K562 (cell line): ENCODE results near the gene COL21A1. TPM values are rescaled to one million over a fixed set of nuclear protein-coding genes. Genes with fewer than 3 reads are reported as not detected.
"Not testable (repeated sequence)": the region's sequence is repeated elsewhere in the genome, so short reads cannot be mapped to it uniquely, and the experiment has no call there.

Experiments
- ATAC-seq: fragments of 200-7000 bp; cut with Tn5 transposase; 3 replicates; pipeline ENCODE4 v1.9.1; 2020; ENCODE audit warnings: moderate library complexity
- BruUV-seq: library from RNA; stranded (reverse); fragments of 400-500 nt; replicated peaks from 2 replicates; lab custom pipeline; 2021; lab: Mats Ljungman, UMichigan
- CTCF ChIA-PET: fragments of 300-600 bp; formaldehyde crosslinking; extraction: SDS; loops from one replicate; lab custom pipeline; 2021; ENCODE audit warnings: low intra/inter-chr PET ratio; lab: Yijun Ruan, JAX
- POLR2A ChIA-PET: fragments of 300-600, 350-650 bp; sonication (Branson Sonifier 250); formaldehyde crosslinking; extraction: SDS; loops from one replicate; lab custom pipeline; 2021; ENCODE audit warnings: antibody characterized with exemption, inconsistent platforms; lab: Yijun Ruan, JAX
- DNase-seq, 4 experiments: peaks; one replicate each; pipeline versions ENCODE4 v3.0.0 to v3.0.0-alpha.2; 2011 to 2018; ENCODE audit warnings: low spot score in 3 of 4, mixed read lengths in 3 of 4; ENCODE audit errors: extremely low read depth in 1 of 4
- FAIRE-seq: peaks from 2 replicates; lab custom pipeline; 2011; peaks lifted over from hg19 to GRCh38; lab: Jason Lieb, UNC
- H2AFZ ChIP-seq: 2 replicates; pipeline ENCODE4 v1.6.0; 2011; ENCODE audit warnings: low read depth, low read length, control low read depth, inconsistent platforms
- H3K27ac ChIP-seq: fragments of 200-600 bp; 3 replicates; pipeline ENCODE4 v1.8.0; 2011; ENCODE audit warnings: low read depth, mild to moderate bottlenecking, control low read depth, inconsistent platforms, low read length, moderate library complexity, mixed read lengths; ENCODE audit errors: extremely low read depth
- H3K27me3 ChIP-seq, 2 experiments: fragments of 300-600 bp in 1 of 2; 2 replicates in 1 of 2; 3 replicates in 1 of 2; pipeline versions ENCODE4 v1.6.0 to v1.8.0; 2011; ENCODE audit warnings: inconsistent platforms in 2 of 2, low read length in 2 of 2, mild to moderate bottlenecking in 1 of 2, mixed read lengths in 1 of 2, moderate library complexity in 1 of 2; ENCODE audit not compliant: control insufficient read depth in 2 of 2, insufficient read depth in 2 of 2
- H3K36me3 ChIP-seq: fragments of 300-600 bp; 3 replicates; pipeline ENCODE4 v1.8.0; 2011; ENCODE audit warnings: mild to moderate bottlenecking, low read length, inconsistent platforms; ENCODE audit not compliant: control insufficient read depth, insufficient read depth
- H3K4me1 ChIP-seq, 2 experiments: fragments of 200-600 bp in 1 of 2; replicated peaks in 1 of 2; 2 replicates in 1 of 2; 3 replicates in 1 of 2; pipeline versions ENCODE4 v1.5.1 to v1.8.0; 2011; ENCODE audit warnings: inconsistent platforms in 2 of 2, low read length in 2 of 2, mild to moderate bottlenecking in 1 of 2, mixed read lengths in 1 of 2, moderate library complexity in 1 of 2; ENCODE audit not compliant: control insufficient read depth in 2 of 2, insufficient read depth in 2 of 2
- H3K4me2 ChIP-seq: 2 replicates; pipeline ENCODE4 v1.6.1; 2011; ENCODE audit warnings: low read length, control low read depth, inconsistent platforms, mixed read lengths; ENCODE audit not compliant: insufficient read depth
- H3K4me3 ChIP-seq: fragments of 200-600 bp; sonication (generic), shearing (Covaris generic); 2 replicates; pipeline ENCODE4 v1.5.1; 2016; ENCODE audit warnings: control low read depth, inconsistent platforms
- H3K79me2 ChIP-seq: fragments of 200-600 bp; 3 replicates; pipeline ENCODE4 v1.8.0; 2011; ENCODE audit warnings: low read length, inconsistent platforms; ENCODE audit not compliant: control insufficient read depth, insufficient read depth
- H3K9ac ChIP-seq, 2 experiments: 2 replicates each; pipeline versions ENCODE4 v1.6.0 to v1.6.1; 2011; ENCODE audit warnings: low read depth in 2 of 2, low read length in 2 of 2, control low read depth in 1 of 2, inconsistent platforms in 1 of 2, mild to moderate bottlenecking in 1 of 2, mixed read lengths in 1 of 2; ENCODE audit not compliant: insufficient read depth in 1 of 2
- H3K9me1 ChIP-seq: one replicate; pipeline ENCODE4 v1.6.0; 2011; ENCODE audit warnings: inconsistent platforms, mild to moderate bottlenecking, low read length, moderate library complexity; ENCODE audit not compliant: control insufficient read depth, insufficient read depth
- H3K9me3 ChIP-seq: replicated peaks from 2 replicates; pipeline ENCODE4 v1.5.1; 2011; ENCODE audit warnings: low read depth, low read length, inconsistent platforms; ENCODE audit not compliant: control insufficient read depth, insufficient read depth
- H4K20me1 ChIP-seq: replicated peaks from 2 replicates; pipeline ENCODE4 v1.6.1; 2011; ENCODE audit warnings: low read length, inconsistent platforms, mixed read lengths; ENCODE audit not compliant: control insufficient read depth, insufficient read depth
- ATF7 ChIP-seq: fragments of 450-650 bp; IDR thresholded peaks from 2 replicates; pipeline ENCODE4 v1.7.1; 2014; ENCODE audit warnings: mild to moderate bottlenecking, moderate library complexity
- CEBPG ChIP-seq, 3 experiments: fragments of 200-800 bp in 1 of 3; sonication (Bioruptor generic) in 1 of 3; sonication (generic) in 1 of 3; formaldehyde crosslinking in 1 of 3; IDR thresholded peaks in 2 of 3; conservative IDR thresholded peaks in 1 of 3; 2 replicates each; pipeline versions ENCODE4 v1.6.1 to v1.8.0; 2016 to 2022; ENCODE audit warnings: missing compliant biosample characterization in 2 of 3, missing genetic modification characterization in 2 of 3, mild to moderate bottlenecking in 1 of 3, missing genetic modification reagents in 1 of 3
- CLOCK ChIP-seq: fragments of 250-450 bp; sonication (Bioruptor Pico); IDR thresholded peaks from 2 replicates; pipeline ENCODE4 v1.4.0; 2020; ENCODE audit warnings: mild to moderate bottlenecking, moderate library complexity, borderline replicate concordance
- E2F3 ChIP-seq: fragments of 250-450 bp; sonication (Bioruptor Pico); IDR thresholded peaks from 2 replicates; pipeline ENCODE4 v1.4.0; 2020; ENCODE audit warnings: mild to moderate bottlenecking
- PPARD ChIP-seq: fragments of 250-450 bp; sonication (Bioruptor Pico); IDR thresholded peaks from 2 replicates; pipeline ENCODE4 v1.8.0; 2022; ENCODE audit warnings: inconsistent platforms, mild to moderate bottlenecking, moderate library complexity
- RUNX1 ChIP-seq: sonication (generic); IDR thresholded peaks from 2 replicates; pipeline ENCODE4 v1.6.1; 2016; ENCODE audit warnings: antibody characterized with exemption, low read depth
- ZNF699 ChIP-seq: fragments of 250-450 bp; sonication (Bioruptor Pico); IDR thresholded peaks from 2 replicates; pipeline ENCODE4 v1.8.0; 2021; ENCODE audit warnings: mild to moderate bottlenecking, moderate library complexity; ENCODE audit not compliant: insufficient replicate concordance
- WGBS: fragments of 100-300 bp; shearing (Covaris generic); methylation state at CpG from one replicate; pipeline ENCODE4 v1.1.6; 2016; ENCODE audit warnings: low coverage, mixed read lengths; ENCODE audit not compliant: insufficient coverage; ENCODE audit errors: missing lambda C conversion rate; 5-methylcytosine and 5-hydroxymethylcytosine counted together
- in situ Hi-C: fragments of 300-500 bp; cut with MboI; formaldehyde crosslinking; loops from 4 replicates; pipeline ENCODE4 v1.15.0; 2018; ENCODE audit warnings: inconsistent platforms, mixed read lengths
- intact Hi-C: fragments of 100-400 bp; cut with micrococcal nuclease; formaldehyde crosslinking; loops from 2 replicates; pipeline ENCODE4 v1.14.2; 2022
- polyA plus RNA-seq, 8 experiments: library from polyadenylated mRNA; depleted of rRNA in 4 of 8; stranded (reverse) in 5 of 8; unstranded in 3 of 8; fragments of >200 nt; fragmentation: Nextera tagmentation in 2 of 8; fragmentation: Illumina TruSeq in 1 of 8; extraction: Ambion mirVana in 2 of 8; extraction: Trizol in 1 of 8; gene quantifications; 2 replicates each; pipeline versions ENCODE4 v1.2.1 to v1.2.3, GENCODE V29; 2011 to 2014; ENCODE audit warnings: inconsistent platforms in 1 of 8, missing spikeins in 1 of 8
- total RNA-seq, 7 experiments: library from RNA; depleted of rRNA in 6 of 7; stranded (reverse); fragments of >200 nt in 6 of 7; fragmentation: Illumina TruSeq in 2 of 7; extraction: Trizol in 2 of 7; gene quantifications; 2 replicates each; pipeline versions ENCODE4 v1.2.1 to v1.2.3, GENCODE V29; 2011 to 2021; ENCODE audit warnings: low replicate concordance in 1 of 7

Gene COL21A1
- total and polyA plus RNA-seq, 9 of the 15 experiments (the other 6 are each of a cell fraction or from before 2014, with no cell fraction given): 0.03 to 0.76 (median 0.25) TPM

DNA sequence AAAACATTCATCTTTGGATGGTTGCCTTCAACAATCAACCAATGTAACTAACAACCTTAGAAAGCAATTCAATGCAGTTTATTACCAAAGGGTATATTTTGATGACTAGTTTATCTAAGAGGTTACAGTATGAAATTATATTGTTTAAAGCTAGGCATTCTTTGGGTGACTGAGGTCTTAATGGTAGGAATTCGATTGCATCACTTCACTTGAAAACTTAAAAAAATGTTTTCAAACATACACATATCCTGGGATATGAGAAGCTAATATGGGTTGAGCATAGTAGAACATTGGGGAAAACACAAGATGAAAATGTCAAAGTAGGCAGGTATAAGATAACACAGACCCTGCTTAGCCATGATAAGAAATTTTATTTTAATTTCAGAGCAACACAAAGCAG is 227.4 kb downstream of the COL21A1 start:
- H3K27me3 ChIP-seq: no peaks in the 10 kb centered on the region
- no TSS peak for BruUV-seq
- DNase-seq: no peak
- POLR2A ChIA-PET: no interaction called here
- no peaks in the 10 kb centered on the region for H3K9me1 ChIP-seq
- WGBS: 0% methylated on average over 1 of the region's 1 CpG
- H3K9me3 ChIP-seq: no peaks in the 10 kb centered on the region
- no peak overlapping the region for H3K27ac ChIP-seq
- no peak overlapping the region for H3K4me2 ChIP-seq
- H3K79me2 ChIP-seq: no peaks in the 10 kb centered on the region
- CTCF ChIA-PET: no interaction called here
- FAIRE-seq: no peak
- no peaks in the 10 kb centered on the region for H4K20me1 ChIP-seq
- TF ChIP-seq ATF7 (no peak), CEBPG (CRISPR knock-in tag; IDR thresholded peaks at IDR 0.05) (no peak), CEBPG (tag; conservative IDR thresholded peaks at IDR 0.05 in 1 of 2, IDR thresholded peaks at IDR 0.05 in 1 of 2) (peak in 1 of 2 experiments; percentile 10; a peak in 1 of 4 replicates)
- H3K36me3 ChIP-seq: no peaks in the 10 kb centered on the region
- H3K4me1 ChIP-seq: no peaks in the 10 kb centered on the region
- no peak overlapping the region for H2AFZ ChIP-seq
- in situ Hi-C loops (no loop called here), intact Hi-C loops (no loop called here)
- no peak overlapping the region for H3K9ac ChIP-seq
- ATAC-seq: no peak
- no peak overlapping the region for H3K4me3 ChIP-seq

DNA sequence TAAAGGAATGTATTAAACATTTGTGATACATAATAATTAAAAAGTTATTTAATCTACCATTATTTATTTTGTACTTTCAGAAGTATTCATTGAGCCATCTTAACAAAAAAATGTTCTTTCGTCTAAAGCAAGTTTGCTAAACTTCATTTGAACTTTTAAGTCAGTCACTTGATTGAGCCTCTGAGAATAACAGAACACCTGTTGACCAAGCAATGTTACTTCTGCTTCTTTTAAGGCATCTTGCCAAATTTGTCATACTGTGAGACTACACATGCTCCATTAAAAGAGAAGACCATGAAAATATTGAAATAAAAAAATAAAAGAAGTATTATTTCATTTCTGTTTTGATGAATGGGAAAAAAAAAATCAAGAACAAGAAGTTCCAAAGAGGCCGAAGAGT is 230.2 kb downstream of the COL21A1 start:
- no peak overlapping the region for H2AFZ ChIP-seq
- H4K20me1 ChIP-seq: no peaks in the 10 kb centered on the region
- DNase-seq: no peak
- ChIA-PET POLR2A (no interaction called here), CTCF (no interaction called here)
- H3K9me3 ChIP-seq: no peaks in the 10 kb centered on the region
- in situ Hi-C loops (no loop called here), intact Hi-C loops (no loop called here)
- H3K27me3 ChIP-seq: no peaks in the 10 kb centered on the region
- no peak overlapping the region for H3K27ac ChIP-seq
- no peak for TF ChIP-seq ZNF699 (CRISPR knock-in tag)
- TF ChIP-seq E2F3 (CRISPR knock-in tag): no peak
- TF ChIP-seq CLOCK: no peak
- TF ChIP-seq PPARD (CRISPR knock-in tag): no peak
- TF ChIP-seq RUNX1: no peak
- BruUV-seq: no TSS peak
- no peaks in the 10 kb centered on the region for H3K79me2 ChIP-seq
- H3K9ac ChIP-seq: no peak overlapping the region
- H3K9me1 ChIP-seq: no peaks in the 10 kb centered on the region
- H3K4me3 ChIP-seq: no peak overlapping the region
- H3K4me1 ChIP-seq: no peaks in the 10 kb centered on the region
- no peak for FAIRE-seq
- WGBS: 3% methylated on average over 2 of the region's 2 CpGs
- H3K4me2 ChIP-seq: no peak overlapping the region
- no peak for ATAC-seq
- H3K36me3 ChIP-seq: no peaks in the 10 kb centered on the region

GRCh38 chr6:56014039-56014438 is 233.3 kb downstream of the COL21A1 start:
- H3K79me2 ChIP-seq, intact Hi-C loops, POLR2A ChIA-PET, H3K9me1 ChIP-seq, BruUV-seq, FAIRE-seq, H3K36me3 ChIP-seq, H3K4me3 ChIP-seq, H3K27ac ChIP-seq, H4K20me1 ChIP-seq, CTCF ChIA-PET, in situ Hi-C loops, DNase-seq, H3K4me2 ChIP-seq, H2AFZ ChIP-seq, H3K9me3 ChIP-seq, H3K9ac ChIP-seq, H3K4me1 ChIP-seq, H3K27me3 ChIP-seq, ATAC-seq: not testable (repeated sequence)
- WGBS: under 1% methylated on average over 10 of the region's 10 CpGs
